Mononuclear cell (primary cell): ENCODE results near the gene RAD51B. TPM values are rescaled to one million over a fixed set of nuclear protein-coding genes. Genes with fewer than 3 reads are reported as not detected.

Experiments used
- H3K27me3 ChIP-seq: 2 replicates; pipeline ENCODE4 v1.6.0; 2011; ENCODE audit warnings: low read length, control low read depth; ENCODE audit not compliant: insufficient read depth
- H3K4me1 ChIP-seq: 2 replicates; pipeline ENCODE4 v1.5.1; 2011; ENCODE audit warnings: mild to moderate bottlenecking, low read length, control low read depth; ENCODE audit not compliant: insufficient read depth
- H3K4me3 ChIP-seq: 2 replicates; pipeline ENCODE4 v1.5.1; 2011; ENCODE audit warnings: mild to moderate bottlenecking, low read length, moderate library complexity
- H3K9me3 ChIP-seq: 2 replicates; pipeline ENCODE4 v1.5.1; 2011; ENCODE audit warnings: low read depth, mild to moderate bottlenecking, control low read depth, low read length
- total RNA-seq: library from RNA; depleted of rRNA; stranded (reverse); fragments of >200 nt; gene quantifications from one replicate; pipeline ENCODE4 v1.2.3, GENCODE V29; 2012

RAD51B gene
- total RNA-seq, 1 donor, result 21.4 TPM

- Histone ChIP-seq H3K9me3 (no peaks in the 10 kb centered on the region), H3K4me1 (peaks cover 49% of the 10 kb centered on the region), H3K27me3 (no peaks in the 10 kb centered on the region), H3K4me3 (no peak overlapping the region)
Measured at GRCh38 chr14:68368850-68369249, 549.3 kb downstream of the RAD51B start.

- no peak overlapping the region for H3K4me3 ChIP-seq
- peaks cover 49% of the 10 kb centered on the region for H3K4me1 ChIP-seq
- H3K9me3 ChIP-seq, result no peaks in the 10 kb centered on the region
- no peaks in the 10 kb centered on the region for H3K27me3 ChIP-seq
Measured at GRCh38 chr14:68369281-68370056, 549.9 kb downstream of the RAD51B start.

GRCh38 chr14:68370057-68370360 lies 550.4 kb downstream of the RAD51B start:
- no peaks in the 10 kb centered on the region for H3K9me3 ChIP-seq
- H3K4me1 ChIP-seq, result peaks cover 50% of the 10 kb centered on the region

GRCh38 chr14:68372368-68372767 lies 552.8 kb downstream of the RAD51B start:
- Histone ChIP-seq H3K4me3 (no peak overlapping the region), H3K9me3 (no peaks in the 10 kb centered on the region), H3K27me3 (no peaks in the 10 kb centered on the region), H3K4me1 (peaks cover 70% of the 10 kb centered on the region)

More at GRCh38 chr14:68370057-68370360, 550.4 kb downstream of the RAD51B start:
- no peak overlapping the region for H3K4me3 ChIP-seq
- H3K27me3 ChIP-seq, result no peaks in the 10 kb centered on the region

- Histone ChIP-seq H3K4me1 (peaks cover 70% of the 10 kb centered on the region), H3K4me3 (no peak overlapping the region), H3K27me3 (no peaks in the 10 kb centered on the region), H3K9me3 (no peaks in the 10 kb centered on the region)
Measured at GRCh38 chr14:68373124-68373646, 553.6 kb downstream of the RAD51B start.

GRCh38 chr14:68373847-68374444 lies 554.4 kb downstream of the RAD51B start:
- peaks cover 64% of the 10 kb centered on the region for H3K4me1 ChIP-seq

GRCh38 chr14:68374682-68375081 lies 555.1 kb downstream of the RAD51B start:
- Histone ChIP-seq H3K4me1 (peaks cover 56% of the 10 kb centered on the region), H3K4me3 (no peak overlapping the region)

More at GRCh38 chr14:68373847-68374444, 554.4 kb downstream of the RAD51B start:
- no peaks in the 10 kb centered on the region for H3K9me3 ChIP-seq
- H3K27me3 ChIP-seq, result no peaks in the 10 kb centered on the region
- H3K4me3 ChIP-seq, result no peak overlapping the region

GRCh38 chr14:68375376-68375775 lies 555.8 kb downstream of the RAD51B start:
- Histone ChIP-seq H3K9me3 (no peaks in the 10 kb centered on the region), H3K4me3 (no peak overlapping the region), H3K4me1 (peaks cover 53% of the 10 kb centered on the region), H3K27me3 (no peaks in the 10 kb centered on the region)

More at GRCh38 chr14:68374682-68375081, 555.1 kb downstream of the RAD51B start:
- Histone ChIP-seq H3K9me3 (no peaks in the 10 kb centered on the region), H3K27me3 (no peaks in the 10 kb centered on the region)

- Histone ChIP-seq H3K27me3 (no peaks in the 10 kb centered on the region), H3K9me3 (no peaks in the 10 kb centered on the region), H3K4me1 (peaks cover 53% of the 10 kb centered on the region), H3K4me3 (no peak overlapping the region)
Measured at GRCh38 chr14:68376067-68376779, 556.6 kb downstream of the RAD51B start.

- Histone ChIP-seq H3K27me3 (no peaks in the 10 kb centered on the region), H3K9me3 (no peaks in the 10 kb centered on the region), H3K4me1 (peaks cover 51% of the 10 kb centered on the region), H3K4me3 (no peak overlapping the region)
Measured at GRCh38 chr14:68377006-68377405, 557.4 kb downstream of the RAD51B start.

GRCh38 chr14:68377459-68377858 lies 557.9 kb downstream of the RAD51B start:
- Histone ChIP-seq H3K9me3 (no peaks in the 10 kb centered on the region), H3K4me3 (no peak overlapping the region), H3K4me1 (peaks cover 50% of the 10 kb centered on the region), H3K27me3 (no peaks in the 10 kb centered on the region)

GRCh38 chr14:68379510-68380328 lies 560.1 kb downstream of the RAD51B start:
- H3K27me3 ChIP-seq, result no peaks in the 10 kb centered on the region
- H3K4me3 ChIP-seq, result no peak overlapping the region
- H3K9me3 ChIP-seq, result no peaks in the 10 kb centered on the region
- peaks cover 52% of the 10 kb centered on the region for H3K4me1 ChIP-seq

- Histone ChIP-seq H3K4me1 (peaks cover 52% of the 10 kb centered on the region), H3K4me3 (no peak overlapping the region), H3K9me3 (no peaks in the 10 kb centered on the region), H3K27me3 (no peaks in the 10 kb centered on the region)
Measured at GRCh38 chr14:68380329-68380741, 560.8 kb downstream of the RAD51B start.

GRCh38 chr14:68384335-68384734 lies 564.8 kb downstream of the RAD51B start:
- Histone ChIP-seq H3K4me1 (peaks cover 47% of the 10 kb centered on the region), H3K9me3 (no peaks in the 10 kb centered on the region), H3K27me3 (no peaks in the 10 kb centered on the region), H3K4me3 (no peak overlapping the region)
